Gastrocnemius medialis (tissue), 4 donors: ENCODE measurements around the gene HIRIP3.

Experiments
- CTCF ChIP-seq, 5 experiments: fragments of 450-650 bp in 3 of 5; fragments of 200-600 bp in 2 of 5; sonication (generic) in 2 of 5; IDR thresholded peaks in 4 of 5; conservative IDR thresholded peaks in 1 of 5; 1 replicate in 4 of 5; 2 replicates in 1 of 5; pipeline ENCODE4 v1.5.1; 2016 to 2019; ENCODE audit warnings: antibody characterized with exemption in 5 of 5, mild to moderate bottlenecking in 3 of 5, moderate library complexity in 3 of 5
- POLR2A ChIP-seq, 2 donors: fragments of 450-650 bp; IDR thresholded peaks; one replicate each; pipeline ENCODE4 v1.6.1; 2017; ENCODE audit warnings: antibody characterized with exemption in 2 of 2, mild to moderate bottlenecking in 2 of 2, moderate library complexity in 2 of 2

GRCh38 chr16:30018731-30019158 lies 23.3 kb upstream of the HIRIP3 start:
- TF ChIP-seq CTCF (IDR thresholded peaks at IDR 0.05 in 4 of 5, conservative IDR thresholded peaks at IDR 0.05 in 1 of 5) (no peak), POLR2A (IDR thresholded peaks at IDR 0.05) (no peak)
